Stomach (tissue), 9 donors: ENCODE data around the gene BCL11B. TPM values are rescaled to one million over a fixed set of nuclear protein-coding genes. Genes with fewer than 3 reads are reported as not detected.

Experiments
- DNase-seq, 2 donors: peaks; one replicate each; pipeline versions ENCODE4 v3.0.0 to v3.0.0-alpha.2; 2013 to 2019
- H3K27ac ChIP-seq, 5 donors: fragments of 200-600 bp in 4 of 5; sonication (generic) in 4 of 5; one replicate each; pipeline ENCODE4 v1.5.1; 2013 to 2019; ENCODE audit warnings: mild to moderate bottlenecking in 1 of 5, moderate library complexity in 1 of 5
- H3K27me3 ChIP-seq, 3 donors: fragments of 200-600 bp; sonication (generic); one replicate each; pipeline ENCODE4 v1.5.1; 2017 to 2019; ENCODE audit warnings: mixed run types in 1 of 3
- H3K36me3 ChIP-seq, 4 donors: fragments of 200-600 bp; sonication (generic); 1 replicate in 3 of 4; 2 replicates in 1 of 4; pipeline ENCODE4 v1.5.1; 2016 to 2019
- H3K4me1 ChIP-seq, 4 donors: fragments of 200-600 bp; sonication (generic); one replicate each; pipeline ENCODE4 v1.5.1; 2016 to 2019
- H3K4me3 ChIP-seq, 4 donors: fragments of 200-600 bp; sonication (generic) in 3 of 4; one replicate each; pipeline ENCODE4 v1.5.1; 2016 to 2019; ENCODE audit warnings: mild to moderate bottlenecking in 1 of 4
- H3K9me3 ChIP-seq, 4 donors: fragments of 200-600 bp; sonication (generic); one replicate each; pipeline ENCODE4 v1.5.1; 2016 to 2019
- CTCF ChIP-seq, 7 experiments: fragments of 450-650 bp in 4 of 7; fragments of 200-600 bp in 3 of 7; sonication (generic) in 3 of 7; IDR thresholded peaks; one replicate each; pipeline ENCODE4 v1.5.1; 2016 to 2019; ENCODE audit warnings: antibody characterized with exemption in 7 of 7, control low read depth in 2 of 7, mild to moderate bottlenecking in 1 of 7
- EP300 ChIP-seq: sonication (generic); formaldehyde crosslinking; IDR thresholded peaks from one replicate; pipeline ENCODE4 v1.6.1; 2017; ENCODE audit warnings: antibody characterized with exemption
- POLR2A ChIP-seq, 4 donors: fragments of 450-650 bp; IDR thresholded peaks; one replicate each; pipeline ENCODE4 v1.6.1; 2016; ENCODE audit warnings: antibody characterized with exemption in 4 of 4, control low read depth in 2 of 4, mild to moderate bottlenecking in 1 of 4, moderate library complexity in 1 of 4
- POLR2AphosphoS5 ChIP-seq, 3 donors: sonication (generic); formaldehyde crosslinking; IDR thresholded peaks; one replicate each; pipeline ENCODE4 v1.6.1; 2016; ENCODE audit warnings: antibody characterized with exemption in 3 of 3
- WGBS, 5 donors: extraction: QIAGEN DNeasy Blood & Tissue Kit in 3 of 5; methylation state at CpG; one replicate each; pipeline versions ENCODE4 v1.1.5 to v1.1.7; 2013 to 2018; 5-methylcytosine and 5-hydroxymethylcytosine counted together
- intact Hi-C: fragments of 100-400 bp; cut with DNase I; formaldehyde crosslinking; loops from one replicate; pipeline ENCODE4 v1.15.1; 2023; ENCODE audit warnings: low total_unique reads
- polyA plus RNA-seq, 3 donors: library from polyadenylated mRNA; stranded (reverse); fragments of 200-250 nt; gene quantifications; one replicate each; pipeline ENCODE4 v1.2.3, GENCODE V29; 2013
- total RNA-seq, 5 donors: library from RNA; depleted of rRNA; stranded (reverse); fragments of >200 nt; gene quantifications; one replicate each; pipeline versions ENCODE4 v1.1.0 to v1.2.3, GENCODE V29; 2014 to 2016
- donor health status: healthy with polysubstance abuse.
- donor health status: Bipolar disorder and iron deficiency.
- donor health status: healthy.

BCL11B gene
- total and polyA plus RNA-seq, 8 donors = 0.15 to 9.6 (median 1.3) TPM; not detected in 1

GRCh38 chr14:99217066-99217955, 54.7 kb downstream of the BCL11B start:
- Histone ChIP-seq H3K4me1 (peaks cover 0 to 17% (median 8%) of the 10 kb centered on the region in 4 donors), H3K4me3 (no peak overlapping the region), H3K36me3 (no peaks in the 10 kb centered on the region), H3K9me3 (no peaks in the 10 kb centered on the region), H3K27ac (no peak overlapping the region), H3K27me3 (peaks cover 0 to 15% (median 0%) of the 10 kb centered on the region in 3 donors)
- TF ChIP-seq POLR2AphosphoS5 (IDR thresholded peaks at IDR 0.05) = no peak
- TF ChIP-seq CTCF (IDR thresholded peaks at IDR 0.05) = no peak
- TF ChIP-seq EP300 = no peak
- TF ChIP-seq POLR2A (IDR thresholded peaks at IDR 0.05) = no peak
- 70 to 85% (median 82%) methylated on average over 13 of the region's 13 CpGs for WGBS, 5 donors
- intact Hi-C loops = no loop called here
- no peak for DNase-seq

GRCh38 chr14:99216191-99216590, 55.8 kb downstream of the BCL11B start:
- Histone ChIP-seq H3K9me3 (no peaks in the 10 kb centered on the region), H3K27me3 (peaks cover 0 to 15% (median 0%) of the 10 kb centered on the region in 3 donors), H3K4me3 (no peak overlapping the region), H3K36me3 (no peaks in the 10 kb centered on the region), H3K27ac (no peak overlapping the region), H3K4me1 (peaks cover 0 to 17% (median 8%) of the 10 kb centered on the region in 4 donors)
- 81 to 91% (median 84%) methylated on average over 10 of the region's 10 CpGs for WGBS, 5 donors
- DNase-seq = no peak
- no peak for TF ChIP-seq CTCF (IDR thresholded peaks at IDR 0.05)
- TF ChIP-seq POLR2A (IDR thresholded peaks at IDR 0.05) = no peak
- no peak for TF ChIP-seq POLR2AphosphoS5 (IDR thresholded peaks at IDR 0.05)
- no peak for TF ChIP-seq EP300
- intact Hi-C loops = no loop called here

DNA sequence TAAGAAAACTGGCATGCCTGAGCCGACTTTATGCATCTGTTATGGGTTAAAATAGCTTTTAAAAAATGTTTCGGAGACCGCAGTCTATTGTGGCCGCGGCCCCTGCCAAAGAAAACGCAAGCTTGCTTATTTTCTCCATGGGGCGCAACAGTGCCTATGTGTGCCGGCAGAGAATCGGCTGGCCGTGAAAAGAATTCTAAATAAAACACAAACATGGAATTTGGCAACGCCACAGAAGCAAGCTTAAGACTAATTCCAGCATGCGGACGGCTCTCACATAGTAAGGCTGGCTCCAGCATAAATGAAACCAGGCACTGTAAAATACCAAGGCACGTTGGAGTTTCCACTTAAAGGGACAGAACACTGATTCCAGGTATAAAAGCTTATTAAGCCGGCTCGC, 56.7 kb downstream of the BCL11B start:
- peaks cover 0 to 15% (median 0%) of the 10 kb centered on the region in 3 donors for H3K27me3 ChIP-seq
- H3K9me3 ChIP-seq = no peaks in the 10 kb centered on the region
- H3K4me3 ChIP-seq = peak overlapping the region in 1 of 4 donors; percentile 14
- TF ChIP-seq CTCF (IDR thresholded peaks at IDR 0.05) (no peak), POLR2A (IDR thresholded peaks at IDR 0.05) (no peak), EP300 (no peak), POLR2AphosphoS5 (IDR thresholded peaks at IDR 0.05) (no peak)
- H3K4me1 ChIP-seq = peaks cover 0 to 17% (median 8%) of the 10 kb centered on the region in 4 donors
- 43 to 63% (median 56%) methylated on average over 16 of the region's 16 CpGs for WGBS, 5 donors
- intact Hi-C loops = no loop called here
- DNase-seq = peak in 1 of 2 donors; percentile 69
- H3K36me3 ChIP-seq = no peaks in the 10 kb centered on the region
- H3K27ac ChIP-seq = no peak overlapping the region

GRCh38 chr14:99214701-99215100, 57.3 kb downstream of the BCL11B start:
- DNase-seq = no peak
- no peaks in the 10 kb centered on the region for H3K36me3 ChIP-seq
- intact Hi-C loops = no loop called here
- H3K4me1 ChIP-seq = peaks cover 0 to 17% (median 8%) of the 10 kb centered on the region in 4 donors
- 67 to 76% (median 69%) methylated on average over 5 to 7 of the region's 7 CpGs for WGBS, 5 donors
- TF ChIP-seq POLR2AphosphoS5 (IDR thresholded peaks at IDR 0.05) (no peak), POLR2A (IDR thresholded peaks at IDR 0.05) (no peak)
- H3K9me3 ChIP-seq = no peaks in the 10 kb centered on the region
- no peak overlapping the region for H3K4me3 ChIP-seq
- H3K27me3 ChIP-seq = peaks cover 0 to 15% (median 0%) of the 10 kb centered on the region in 3 donors
- no peak overlapping the region for H3K27ac ChIP-seq
